Measurements from ENCODE around the gene BCL2L1.

DNA sequence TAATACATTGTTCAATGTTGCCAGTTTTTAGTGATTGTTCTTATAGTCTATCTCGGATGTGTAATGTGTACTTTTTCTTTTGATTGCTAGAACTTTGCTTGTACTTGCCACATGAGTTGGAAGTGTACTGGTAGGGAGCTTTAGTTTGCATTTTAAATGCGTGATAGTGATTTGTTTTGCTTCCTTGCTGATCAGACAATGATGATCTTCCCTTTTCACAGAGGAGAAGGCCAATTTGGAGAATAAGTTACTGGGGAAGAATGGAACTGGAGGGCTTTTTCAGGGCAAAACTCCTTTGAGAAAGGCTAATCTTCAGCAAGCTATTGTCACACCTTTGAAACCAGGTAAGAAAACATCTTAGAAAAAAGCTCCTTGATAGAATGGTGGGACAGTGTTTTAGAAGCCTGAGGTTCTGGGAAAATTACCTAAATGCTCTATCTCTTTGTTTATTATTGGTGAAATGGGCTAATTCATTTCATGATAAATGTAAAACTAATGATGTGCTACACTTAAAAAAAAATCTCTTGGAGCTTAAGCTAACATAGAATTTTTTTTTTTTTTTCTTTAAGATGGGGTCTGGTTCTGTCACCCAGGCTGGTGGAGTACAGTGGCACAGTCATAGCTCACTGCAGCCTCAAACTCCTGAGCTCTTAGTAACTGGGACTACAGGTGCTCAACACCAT is 37.3 kb upstream of the BCL2L1 start:
- TF ChIP-seq POLR2A (IDR thresholded peaks at IDR 0.05) (no peak), POLR2AphosphoS5 (IDR thresholded peaks at IDR 0.05) (no peak), EP300 (IDR thresholded peaks at IDR 0.05) (no peak)
- TF ChIP-seq, protein P1, sequence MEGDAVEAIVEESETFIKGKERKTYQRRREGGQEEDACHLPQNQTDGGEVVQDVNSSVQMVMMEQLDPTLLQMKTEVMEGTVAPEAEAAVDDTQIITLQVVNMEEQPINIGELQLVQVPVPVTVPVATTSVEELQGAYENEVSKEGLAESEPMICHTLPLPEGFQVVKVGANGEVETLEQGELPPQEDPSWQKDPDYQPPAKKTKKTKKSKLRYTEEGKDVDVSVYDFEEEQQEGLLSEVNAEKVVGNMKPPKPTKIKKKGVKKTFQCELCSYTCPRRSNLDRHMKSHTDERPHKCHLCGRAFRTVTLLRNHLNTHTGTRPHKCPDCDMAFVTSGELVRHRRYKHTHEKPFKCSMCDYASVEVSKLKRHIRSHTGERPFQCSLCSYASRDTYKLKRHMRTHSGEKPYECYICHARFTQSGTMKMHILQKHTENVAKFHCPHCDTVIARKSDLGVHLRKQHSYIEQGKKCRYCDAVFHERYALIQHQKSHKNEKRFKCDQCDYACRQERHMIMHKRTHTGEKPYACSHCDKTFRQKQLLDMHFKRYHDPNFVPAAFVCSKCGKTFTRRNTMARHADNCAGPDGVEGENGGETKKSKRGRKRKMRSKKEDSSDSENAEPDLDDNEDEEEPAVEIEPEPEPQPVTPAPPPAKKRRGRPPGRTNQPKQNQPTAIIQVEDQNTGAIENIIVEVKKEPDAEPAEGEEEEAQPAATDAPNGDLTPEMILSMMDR (IDR thresholded peaks at IDR 0.05) = no peak

Data from upper lobe of left lung (tissue), 4 donors.